Hepatic stellate cell (primary cell): ENCODE results near the gene KCNK4.
"Not testable (repeated sequence)": the region's sequence is repeated elsewhere in the genome, so short reads cannot be mapped to it uniquely, and the experiment has no call there.

Experiments used
- DNase-seq: peaks from one replicate; pipeline ENCODE4 v3.0.0; 2011; ENCODE audit warnings: low spot score

The KCNK4 gene

GRCh38 chr11:64291262-64291751, at the start of gene KCNK4:
Gene KCNK4 (plus strand): TSS chr11:64291302. CDS start chr11:64293019, 1,717 bp downstream.
- DNase-seq, result no peak

DNA sequence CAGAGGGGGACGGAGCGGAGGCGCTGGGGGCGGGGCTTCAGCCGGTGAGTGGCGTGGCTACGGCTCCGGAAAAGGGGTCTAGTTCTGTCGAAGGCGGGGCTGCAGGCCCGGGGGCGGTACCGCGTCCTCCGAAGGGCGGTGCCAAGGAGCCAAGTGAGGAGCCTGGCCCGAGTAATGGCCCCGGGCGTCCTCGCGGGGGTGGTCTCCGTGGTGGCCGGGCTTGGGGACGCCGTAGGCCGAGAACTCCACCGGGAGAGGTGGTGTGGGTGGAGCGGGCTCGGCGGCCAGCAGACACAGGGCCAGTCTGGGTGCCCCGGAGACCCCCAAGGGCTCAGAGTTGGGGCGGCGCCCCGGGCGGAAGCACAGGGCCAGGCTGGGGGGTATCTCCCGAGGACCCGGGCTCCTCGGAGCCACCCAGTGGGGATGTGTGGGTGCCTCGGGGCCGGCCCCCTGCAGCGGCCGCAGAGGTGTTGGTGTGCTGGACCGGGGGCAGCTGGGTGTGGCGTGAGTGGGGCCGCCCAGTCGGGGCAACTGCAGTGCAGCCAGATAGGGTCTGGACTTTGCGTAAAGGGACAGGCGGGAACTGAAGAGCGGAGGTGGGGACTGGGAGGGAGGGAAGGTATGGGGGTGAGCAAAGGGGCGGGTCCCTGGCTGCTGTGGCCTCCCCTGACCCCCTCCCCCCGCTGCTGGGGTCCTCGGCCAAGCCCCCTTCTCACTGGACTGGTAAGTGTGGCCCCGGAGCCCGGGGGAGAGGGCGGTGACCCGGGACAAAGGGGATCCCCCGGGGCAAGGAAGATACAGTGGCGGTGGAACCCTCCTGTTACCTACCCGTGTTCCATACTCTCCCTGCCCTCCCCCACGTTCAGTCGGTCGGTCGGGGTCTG, 49.4 kb upstream of the KCNK4 start:
- peak; percentile 66 for DNase-seq

- DNase-seq, result no peak
Observed at GRCh38 chr11:64243236-64243854, 47.8 kb upstream of the KCNK4 start.

DNA sequence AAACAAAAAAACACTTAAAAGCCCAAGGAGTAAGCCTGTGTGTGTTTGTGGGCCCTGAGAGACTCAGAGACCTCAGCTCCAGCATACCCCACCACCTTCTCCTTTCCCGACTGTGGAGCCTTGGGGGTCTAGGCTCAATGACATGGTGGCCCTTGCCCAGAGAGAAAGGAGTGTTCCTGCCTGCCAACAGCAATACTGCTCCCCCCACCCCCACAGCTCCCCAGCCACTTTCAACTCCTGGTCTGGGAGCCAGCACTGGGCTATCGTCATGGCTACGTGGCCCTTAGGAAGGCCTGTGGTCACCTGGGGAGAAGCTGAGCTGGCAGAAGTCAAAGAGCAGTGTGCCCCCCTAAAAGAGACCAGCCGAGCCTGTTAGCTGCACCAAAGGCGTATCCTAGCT, 47.0 kb upstream of the KCNK4 start:
- DNase-seq, result no peak

DNA sequence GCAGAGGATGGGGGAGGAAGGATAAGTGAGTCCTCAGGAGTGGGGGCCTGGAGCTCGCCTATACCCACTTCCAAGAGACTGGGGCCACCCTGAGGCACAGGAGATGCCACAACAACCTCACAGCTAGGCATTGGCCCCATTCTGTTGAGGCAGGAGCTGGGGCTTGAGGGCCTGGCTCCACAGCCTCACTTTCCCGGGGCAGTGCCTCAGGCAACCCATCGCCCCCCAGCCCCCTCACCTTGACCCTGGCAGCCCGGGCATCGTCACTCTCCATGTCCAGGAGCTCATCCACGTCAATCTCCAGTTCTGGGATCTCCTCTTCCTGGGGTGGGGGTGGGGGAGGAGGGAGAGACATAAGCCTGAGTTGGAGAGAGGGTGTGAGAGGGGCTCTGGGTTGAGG, 46.1 kb upstream of the KCNK4 start:
- DNase-seq, result no peak

DNA sequence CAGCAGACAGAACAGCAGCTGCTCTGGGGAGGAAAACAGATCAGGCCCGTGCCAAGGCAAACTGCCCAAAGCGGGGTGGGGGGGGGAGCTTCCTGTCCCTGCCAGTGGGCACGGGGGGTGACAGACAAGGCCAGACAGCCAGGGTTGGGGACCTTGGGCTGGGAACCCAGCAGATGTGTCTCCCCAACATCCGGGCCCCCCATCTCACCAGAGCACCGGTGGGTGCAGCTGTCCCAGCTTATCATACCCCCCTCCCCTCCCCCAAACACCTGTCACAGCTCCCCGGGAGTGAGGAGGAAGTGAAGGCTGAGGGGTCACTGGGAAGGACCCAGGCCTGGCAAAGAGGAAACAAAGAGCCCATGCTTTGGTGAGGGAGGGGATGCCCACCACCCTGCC, 45.7 kb upstream of the KCNK4 start:
- no peak for DNase-seq

DNA sequence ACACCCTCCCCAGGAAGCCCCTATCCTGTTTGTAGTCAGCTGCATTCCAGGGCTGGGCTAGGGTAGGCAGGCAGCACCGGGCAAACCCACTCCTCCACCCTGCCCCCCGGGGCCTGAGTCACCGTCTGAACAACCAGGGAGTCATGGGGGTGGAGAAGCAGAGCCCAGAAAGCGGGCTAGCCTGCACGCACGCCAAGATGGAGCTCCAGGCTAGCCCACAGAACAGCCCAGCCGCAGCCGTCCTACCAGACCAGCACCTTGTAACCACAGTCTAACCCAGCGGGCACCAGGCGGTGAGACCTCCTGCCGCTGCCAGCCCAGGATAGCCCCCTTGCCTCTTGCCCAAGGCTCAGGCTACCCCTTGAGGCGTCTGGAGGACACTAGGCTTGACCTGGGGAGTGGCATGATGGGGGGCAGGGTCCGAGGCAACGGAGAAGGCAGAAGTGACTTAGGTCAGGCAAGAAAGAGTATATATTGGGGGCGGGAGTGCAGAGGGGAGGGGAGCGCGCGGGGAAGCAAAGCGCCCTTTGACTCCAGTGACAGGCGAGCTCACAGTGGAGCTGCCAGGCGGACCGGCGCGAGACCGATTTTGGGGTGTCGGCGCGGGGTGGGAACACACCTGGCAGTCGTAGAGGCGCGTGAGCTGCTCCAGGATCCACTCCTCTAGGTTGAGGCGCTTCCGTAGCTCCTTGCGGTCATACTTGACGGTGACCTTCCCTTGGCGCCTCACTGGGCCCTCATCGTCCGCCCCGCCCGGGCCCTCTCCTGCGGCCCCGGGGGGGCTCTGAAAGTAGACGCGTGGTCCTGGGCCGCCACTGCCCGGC, 45.1 kb upstream of the KCNK4 start:
- DNase-seq, result peak; percentile 96

- not testable (repeated sequence) for DNase-seq
Observed at GRCh38 chr11:64246621-64246870, 44.6 kb upstream of the KCNK4 start.

DNA sequence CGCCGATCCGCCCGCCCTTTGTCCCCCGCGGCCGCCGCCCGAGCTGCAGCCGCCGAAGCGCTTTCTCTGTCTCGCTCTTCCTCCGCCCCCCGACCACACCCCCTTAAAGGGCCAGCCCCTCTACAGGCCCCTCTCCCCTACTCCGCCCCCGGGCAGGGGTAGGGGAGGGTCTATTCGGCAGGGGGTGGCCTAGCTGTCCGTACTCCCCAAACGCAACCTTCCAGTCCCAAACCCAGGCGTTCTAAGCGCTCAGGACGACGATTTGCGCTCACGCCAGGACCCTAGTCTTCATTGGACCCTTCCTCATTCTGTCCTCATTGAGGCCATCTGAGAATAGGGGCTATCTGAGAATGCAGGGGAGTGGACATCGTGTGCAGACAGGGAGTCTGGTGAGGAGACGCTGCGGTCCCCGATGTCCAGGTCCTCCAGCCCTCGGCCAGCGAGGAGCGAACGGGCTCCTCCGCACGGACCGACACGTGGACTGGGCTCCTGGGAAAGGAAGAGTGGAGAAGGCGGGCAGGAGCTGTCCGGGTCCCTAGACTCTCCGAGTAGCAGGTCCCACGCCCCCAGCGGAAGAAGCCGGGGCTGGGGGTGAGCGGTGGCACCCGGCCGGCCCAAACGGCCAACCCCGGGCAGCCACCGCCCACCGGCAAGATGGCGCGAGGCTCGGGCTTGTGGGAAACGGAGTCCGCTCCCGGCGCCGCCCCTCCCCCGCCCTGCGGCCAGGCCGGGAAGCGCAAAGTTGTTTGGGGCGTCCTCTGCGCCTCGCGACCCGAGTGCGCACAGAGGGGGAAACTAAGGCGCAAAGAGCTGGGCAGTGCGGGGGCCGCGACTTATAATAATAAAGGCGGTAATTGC, 44.0 kb upstream of the KCNK4 start, which contains the start of gene PPP1R14B:
PPP1R14B (minus strand) TSS at position 73 of the 858 bp plus-strand sequence. CDS start 270 bp downstream, outside the sequence.
- peak; percentile 96 for DNase-seq

DNA sequence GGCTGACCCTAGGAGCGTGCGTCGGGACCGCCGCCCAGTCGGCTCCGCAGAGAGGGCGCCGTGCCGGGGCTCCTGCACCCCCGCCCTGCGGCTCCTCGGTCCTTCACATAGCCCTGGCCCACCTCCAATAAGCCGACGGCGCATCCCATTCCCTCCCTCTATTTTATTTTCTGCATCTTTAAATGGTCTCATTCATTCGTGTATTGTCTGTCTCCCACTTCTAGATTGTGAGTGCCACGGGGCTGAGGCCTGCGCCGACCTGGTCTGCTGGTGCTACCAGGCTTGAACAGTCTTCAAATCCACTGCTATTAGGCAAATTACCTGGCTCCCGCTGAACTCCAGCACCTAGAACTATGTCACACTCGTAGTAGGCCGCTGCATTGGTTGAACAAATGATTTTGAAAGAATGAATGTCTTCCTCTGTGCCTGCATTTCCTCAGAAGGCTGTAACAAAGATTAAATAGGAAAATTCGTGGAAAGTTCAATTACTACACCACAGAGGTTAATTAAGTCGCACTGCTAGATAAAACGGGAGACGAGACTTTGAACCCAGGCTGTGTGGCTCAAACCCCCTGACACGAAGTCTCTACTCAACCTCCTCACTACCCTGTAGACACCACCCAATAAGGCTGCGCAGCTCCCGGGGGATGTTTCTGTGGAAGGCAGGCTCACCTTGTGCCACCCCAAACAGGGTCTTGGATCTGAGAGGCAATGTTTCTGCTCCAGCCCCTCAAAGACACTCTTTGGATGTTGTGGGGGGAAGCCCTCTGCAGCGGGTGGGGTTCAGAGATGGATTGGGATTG, 43.2 kb upstream of the KCNK4 start:
- no peak for DNase-seq

DNA sequence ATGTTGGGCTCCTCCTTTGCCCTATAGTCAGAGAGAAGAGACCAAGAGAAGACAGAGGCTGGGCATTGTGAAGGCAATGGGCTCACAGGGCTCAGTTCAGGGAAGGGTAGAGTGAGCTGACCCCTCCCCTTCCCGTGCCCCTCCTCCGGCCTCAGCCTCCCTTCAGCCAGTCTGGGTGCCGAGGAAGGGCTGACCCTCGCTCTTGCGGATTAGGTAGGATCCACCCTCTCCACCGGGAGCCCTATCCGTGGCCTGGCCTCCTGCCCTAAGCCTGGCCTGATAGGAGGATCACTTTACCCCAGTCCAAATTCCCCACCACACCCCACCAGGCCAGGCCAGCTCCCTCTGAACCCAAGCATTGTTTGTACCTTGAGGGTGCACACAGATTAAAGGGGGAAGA, 42.5 kb upstream of the KCNK4 start:
- DNase-seq, result no peak

DNA sequence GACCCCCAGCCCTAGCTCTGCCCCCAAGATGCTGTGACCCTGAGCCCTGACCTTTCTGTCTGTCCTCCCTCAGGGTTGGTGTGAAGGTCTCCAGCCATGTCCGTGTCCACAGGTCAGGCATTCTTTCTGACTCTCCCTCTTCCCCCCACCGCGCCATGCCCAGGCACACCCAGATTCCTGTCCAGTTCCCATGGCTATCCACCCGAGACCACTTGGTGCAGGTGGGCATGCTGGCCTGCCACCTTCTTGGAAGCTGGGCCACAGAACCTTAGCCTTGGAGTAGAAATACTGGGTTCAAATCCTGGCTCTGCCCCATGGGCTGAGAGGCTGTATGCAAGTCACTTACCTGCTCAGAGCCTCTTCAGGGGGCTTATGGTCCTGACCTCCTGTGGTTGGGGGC, 42.1 kb upstream of the KCNK4 start:
- no peak for DNase-seq

GRCh38 chr11:64249563-64250414, 41.3 kb upstream of the KCNK4 start:
- DNase-seq, result no peak

- peak; percentile 44 for DNase-seq
Observed at GRCh38 chr11:64250415-64251015, 40.6 kb upstream of the KCNK4 start.

DNA sequence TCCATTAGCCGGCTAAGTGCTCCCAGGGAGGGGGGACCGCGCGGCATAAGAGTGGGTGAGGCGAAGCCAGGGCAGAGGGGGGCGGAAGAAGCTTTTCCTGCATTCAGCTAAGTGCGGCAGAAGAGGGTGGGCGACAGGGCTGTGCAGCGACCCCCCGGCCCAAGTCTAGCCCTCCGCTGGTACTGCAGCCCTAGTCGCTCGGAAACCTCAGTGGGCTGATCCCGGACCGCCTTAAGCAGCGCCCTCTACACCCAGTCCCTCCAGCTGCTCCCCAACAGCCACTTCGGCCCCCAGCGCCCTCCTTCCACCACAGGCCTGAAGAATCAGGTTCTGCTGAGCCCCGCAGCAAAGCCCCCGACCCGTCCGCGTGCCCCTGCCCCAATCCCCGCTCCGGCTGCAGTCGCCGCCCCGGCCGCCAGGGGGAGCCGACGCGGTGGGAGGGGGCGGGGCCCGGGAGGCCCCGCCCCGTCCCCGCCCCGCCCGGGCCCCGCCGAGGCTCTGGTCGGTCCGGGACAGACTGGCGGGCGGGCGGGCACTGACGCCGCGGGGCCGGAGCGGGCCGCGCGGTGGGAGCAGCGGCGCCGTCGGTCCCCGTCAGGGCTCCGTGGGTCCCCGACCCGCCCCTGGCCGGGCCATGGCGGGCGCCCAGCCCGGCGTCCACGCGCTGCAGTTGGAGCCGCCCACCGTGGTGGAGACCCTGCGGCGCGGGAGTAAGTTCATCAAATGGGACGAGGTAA, 39.9 kb upstream of the KCNK4 start, which contains the start of gene PLCB3:
PLCB3 (plus strand) TSS at position 515 of the 737 bp plus-strand sequence; CDS start at position 635, 120 bp downstream.
- peak; percentile 84 for DNase-seq

- no peak for DNase-seq
Observed at GRCh38 chr11:64251753-64252002, 39.4 kb upstream of the KCNK4 start.

DNA sequence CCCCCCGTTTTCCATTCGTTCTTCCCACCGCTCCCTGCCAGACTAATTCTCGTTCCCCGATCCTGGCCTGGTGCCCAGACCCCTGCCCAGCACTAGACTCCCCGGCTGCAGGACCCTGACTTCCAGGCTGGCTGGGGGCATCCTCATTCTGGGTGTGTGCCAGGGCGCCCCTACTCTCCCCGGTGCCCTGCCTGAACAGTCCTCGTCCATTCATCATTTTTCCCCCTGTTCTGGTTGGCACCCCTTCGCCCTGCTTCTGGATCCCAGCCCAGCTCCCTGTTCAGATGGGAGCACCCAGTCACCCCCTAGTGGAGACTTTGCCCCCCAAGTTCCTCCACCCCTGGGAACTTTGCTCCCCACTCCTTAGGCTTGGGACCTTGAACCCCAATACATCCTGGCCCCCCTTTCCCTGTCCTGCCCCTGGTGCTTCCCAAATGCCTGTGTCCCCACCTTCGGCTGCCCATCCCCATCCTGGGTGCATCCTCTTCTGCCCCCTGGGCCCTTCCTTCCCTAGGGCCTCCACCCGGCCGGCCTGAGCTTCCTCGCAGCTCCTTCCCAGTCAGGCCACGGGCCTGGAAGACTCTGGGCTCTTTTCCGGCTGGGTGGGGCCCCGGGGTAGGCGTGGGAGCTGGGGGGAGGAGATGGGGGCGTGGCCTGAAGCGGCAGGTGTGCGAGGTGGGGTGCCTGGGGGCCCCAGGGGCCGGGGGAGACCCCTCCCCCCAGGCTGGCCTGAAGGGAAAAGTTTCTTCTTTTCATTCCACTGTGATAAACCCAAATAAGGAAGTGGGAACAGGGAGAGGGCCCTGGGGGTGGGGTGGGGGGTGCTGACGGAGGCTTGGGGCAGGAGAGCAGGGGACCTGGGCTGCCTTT, 38.9 kb upstream of the KCNK4 start:
- peak; percentile 85 for DNase-seq

- no peak for DNase-seq
Observed at GRCh38 chr11:64253043-64253442, 38.1 kb upstream of the KCNK4 start.
